Anterior cingulate cortex (tissue), 58 donors: Measurements from ENCODE around the gene POU2AF3.
"Not testable (repeated sequence)": the region's sequence is repeated elsewhere in the genome, so short reads cannot be mapped to it uniquely, and the experiment has no call there.

Experiments used
- DNase-seq, 58 donors: peaks; one replicate each; lab custom pipeline; 2025; lab: John Stamatoyannopoulos, UW

Gene POU2AF3, protein sequence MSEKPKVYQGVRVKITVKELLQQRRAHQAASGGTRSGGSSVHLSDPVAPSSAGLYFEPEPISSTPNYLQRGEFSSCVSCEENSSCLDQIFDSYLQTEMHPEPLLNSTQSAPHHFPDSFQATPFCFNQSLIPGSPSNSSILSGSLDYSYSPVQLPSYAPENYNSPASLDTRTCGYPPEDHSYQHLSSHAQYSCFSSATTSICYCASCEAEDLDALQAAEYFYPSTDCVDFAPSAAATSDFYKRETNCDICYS

DNA sequence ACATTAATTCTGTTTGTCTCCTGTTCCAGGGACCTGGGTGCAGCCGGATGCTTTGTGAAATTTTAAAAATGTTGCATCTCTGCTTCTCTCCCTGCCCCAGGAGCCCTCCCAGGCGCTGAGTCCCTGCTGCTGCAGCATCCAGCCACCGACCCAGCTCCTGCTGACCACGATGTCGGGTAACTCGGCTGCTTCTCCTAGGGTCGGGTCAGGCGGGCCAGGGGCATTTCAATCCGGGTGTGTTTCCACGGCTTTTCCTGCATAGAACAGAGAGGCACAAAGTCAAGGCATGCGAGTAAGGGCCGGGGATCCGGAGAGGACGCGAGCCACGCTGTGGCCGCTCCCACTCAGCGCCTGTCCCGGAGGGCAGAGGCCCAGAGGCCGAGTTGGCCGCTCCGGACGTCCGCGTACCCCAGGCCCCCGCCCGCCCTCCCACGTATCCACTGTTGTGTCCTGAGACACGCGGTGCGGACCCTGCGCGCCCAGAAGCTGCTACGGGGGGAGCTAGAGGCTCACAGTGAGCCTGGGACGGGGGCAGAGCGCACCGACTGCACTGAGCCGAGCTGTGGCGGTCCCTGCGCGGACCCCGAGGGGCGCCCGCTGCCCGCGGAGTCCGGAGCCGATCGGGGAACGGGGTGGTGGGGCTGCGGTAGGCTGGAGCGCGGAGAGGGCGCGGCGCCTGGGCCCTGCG, at the start of gene POU2AF3:
Gene POU2AF3 (plus strand): TSS at position 134 of the 688 bp plus-strand sequence. CDS start 36 bp downstream, at position 170.
- peak in 15 of 58 donors; percentile 7 to 67 (median 48) for DNase-seq

DNA sequence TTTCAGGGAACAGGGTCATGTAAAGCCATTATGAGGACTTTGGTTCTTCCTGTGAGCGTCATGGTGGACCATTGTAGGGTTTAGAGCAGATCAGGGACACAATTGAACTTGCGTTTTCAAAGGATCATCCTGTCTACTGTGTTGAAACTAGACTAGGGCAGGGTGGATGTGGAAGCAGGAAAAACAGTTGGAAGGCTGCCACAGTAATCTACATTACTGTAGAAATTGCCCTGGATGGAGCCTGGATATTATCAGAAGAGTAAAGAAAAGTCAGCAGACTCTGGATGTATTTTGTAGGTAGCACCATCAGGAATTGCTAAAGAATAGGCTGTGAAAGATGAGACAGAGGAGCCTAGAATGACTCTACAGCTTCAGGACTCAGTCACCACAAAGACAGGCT, 47.4 kb upstream of the POU2AF3 start:
- no peak for DNase-seq

DNA sequence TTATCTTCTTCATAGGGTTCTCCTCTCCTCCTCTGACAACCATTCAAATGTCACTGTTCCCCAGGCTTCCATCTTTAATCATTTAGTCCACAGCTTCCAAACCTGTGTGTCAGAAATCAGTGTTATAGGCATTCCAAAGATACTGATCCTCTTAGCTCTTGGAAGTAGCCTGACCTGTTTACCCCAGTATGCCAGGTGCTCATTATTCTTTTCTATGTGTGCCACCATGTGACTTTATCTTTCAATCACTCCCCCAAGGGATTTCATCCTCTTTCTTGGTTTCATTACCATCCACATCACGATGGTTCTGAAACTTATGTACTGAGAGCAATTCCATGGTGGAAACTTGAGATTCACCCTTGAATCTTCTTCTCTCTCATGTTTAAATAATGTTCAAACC, 45.2 kb upstream of the POU2AF3 start:
- no peak for DNase-seq

DNA sequence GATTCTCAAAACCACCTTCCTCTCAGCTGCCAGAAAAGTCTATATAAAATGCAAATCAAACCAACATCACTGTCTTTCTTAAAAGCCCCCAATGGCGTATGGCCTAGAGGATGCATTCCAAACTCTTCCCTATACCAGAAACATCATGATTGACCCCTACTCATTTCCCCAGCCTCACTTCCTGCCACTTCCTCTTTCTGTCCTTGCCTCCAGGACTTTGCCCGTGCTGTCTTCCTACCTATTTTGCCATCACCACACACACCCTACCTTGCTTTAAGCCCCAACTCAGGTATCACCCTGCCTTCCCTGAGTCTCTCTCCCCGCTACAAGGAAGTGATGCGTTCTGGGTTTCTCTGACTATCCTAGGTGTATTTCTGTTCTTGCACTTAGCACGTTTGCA, 44.7 kb upstream of the POU2AF3 start:
- no peak for DNase-seq

DNA sequence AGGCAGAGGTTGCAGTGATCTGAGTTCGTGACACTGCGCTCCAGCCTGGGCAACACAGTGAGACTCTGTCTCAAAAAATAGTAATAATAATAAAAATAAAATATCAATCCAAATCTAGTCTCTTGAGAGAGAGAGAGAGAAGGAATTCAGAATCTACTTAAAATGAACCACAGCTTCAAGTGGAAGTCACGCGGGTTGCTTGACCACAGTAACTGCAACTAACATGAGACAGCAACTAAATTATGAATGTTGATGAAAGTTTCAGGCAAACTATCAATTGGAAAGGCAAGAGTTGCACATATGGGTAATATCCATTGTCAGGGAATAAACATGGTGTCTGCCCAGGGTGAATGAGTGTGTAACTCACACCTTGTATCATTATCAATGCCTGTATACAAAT, 40.3 kb upstream of the POU2AF3 start:
- no peak for DNase-seq

DNA sequence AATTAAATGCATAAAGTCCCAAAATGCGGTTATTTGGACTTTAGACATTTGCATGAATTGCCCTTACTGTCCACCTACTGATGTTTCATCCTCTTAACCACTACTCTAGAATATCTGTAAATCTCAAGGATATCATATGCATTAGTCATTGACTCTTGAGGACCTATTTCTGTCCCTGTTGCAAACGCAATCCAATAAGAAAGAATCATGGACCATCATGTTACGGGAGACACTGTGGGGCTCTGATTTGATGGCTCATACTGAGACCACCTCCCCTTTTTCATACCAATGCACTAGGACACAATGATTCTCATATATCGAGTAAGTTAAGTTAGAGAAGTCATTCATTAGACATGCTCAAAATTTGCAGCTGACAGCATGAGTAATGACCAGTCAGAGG, 38.5 kb upstream of the POU2AF3 start:
- DNase-seq: no peak

DNA sequence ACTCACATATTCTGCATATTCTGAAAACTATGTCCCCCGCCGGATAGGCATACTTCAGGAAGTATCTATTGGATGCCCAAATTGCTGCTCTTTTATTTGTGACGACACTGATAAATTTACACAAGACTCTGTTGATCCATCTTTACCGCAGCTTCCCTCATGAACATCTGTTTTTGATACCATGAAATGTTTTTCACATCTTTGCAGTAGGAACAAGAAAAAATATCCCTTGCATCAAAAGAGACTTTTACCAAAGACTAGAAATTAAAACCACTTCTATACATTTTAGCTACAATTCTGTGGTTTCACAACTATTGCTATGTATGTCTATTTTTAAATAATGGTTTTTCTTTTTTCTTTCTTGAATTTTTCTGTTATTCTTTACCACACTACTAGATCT, 37.5 kb upstream of the POU2AF3 start:
- DNase-seq: no peak

DNA sequence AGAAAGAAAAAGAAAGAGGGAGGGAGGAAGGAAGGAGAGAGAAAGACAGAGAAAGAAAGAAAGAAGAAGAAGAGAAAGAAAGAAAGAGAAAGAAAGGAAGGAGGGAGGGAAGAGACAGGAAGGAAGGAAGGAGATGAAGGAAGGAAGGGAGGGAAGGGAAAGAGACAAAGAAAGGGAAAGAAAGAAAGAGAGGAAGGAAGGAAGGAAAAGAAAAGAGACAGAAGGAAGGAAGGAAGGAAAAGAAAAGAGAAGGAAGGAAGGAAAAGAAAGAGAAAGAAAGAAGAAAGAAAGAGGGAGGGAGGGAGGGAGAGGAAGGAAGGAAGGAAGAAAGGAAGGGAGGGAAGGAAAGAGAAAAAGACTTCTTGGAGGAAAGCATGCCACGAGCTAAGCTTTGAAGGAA, 33.7 kb upstream of the POU2AF3 start:
- no peak for DNase-seq

DNA sequence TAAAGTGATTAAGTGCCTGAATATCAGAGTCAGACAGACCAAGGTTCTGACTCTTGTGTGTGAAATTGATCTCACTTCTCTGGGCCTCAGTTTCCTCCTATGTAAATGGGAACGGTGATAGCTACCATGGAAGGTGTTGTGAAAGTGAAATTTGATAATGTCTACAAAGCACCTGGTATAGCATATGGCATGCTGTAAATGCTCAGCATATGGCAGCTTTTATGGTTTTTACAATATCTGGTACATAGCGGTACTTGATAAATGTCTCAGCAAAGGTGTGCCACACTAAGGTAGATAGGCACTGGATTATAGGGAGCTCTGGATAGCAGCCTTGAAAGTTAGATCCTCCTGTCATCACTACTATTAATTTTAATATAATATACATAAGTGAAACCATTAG, 32.9 kb upstream of the POU2AF3 start:
- no peak for DNase-seq

DNA sequence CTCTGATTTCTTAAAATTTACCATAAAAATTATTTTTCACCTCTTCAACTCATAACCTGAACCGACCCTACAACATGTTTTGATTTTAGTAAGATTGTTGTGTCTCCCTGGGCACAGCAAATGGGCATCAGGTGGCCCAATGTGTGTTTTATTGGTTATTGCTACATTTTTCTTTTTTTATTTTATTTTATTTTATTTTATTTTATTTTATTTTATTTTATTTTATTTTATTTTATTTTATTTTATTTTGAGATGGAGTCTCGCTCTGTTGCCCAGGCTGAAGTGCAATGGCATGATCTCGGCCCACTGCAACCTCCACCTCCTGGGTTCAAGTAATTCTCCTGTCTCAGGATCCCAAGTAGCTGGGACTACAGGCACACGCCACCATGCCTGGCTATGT, 30.0 kb upstream of the POU2AF3 start:
- DNase-seq: not testable (repeated sequence)

DNA sequence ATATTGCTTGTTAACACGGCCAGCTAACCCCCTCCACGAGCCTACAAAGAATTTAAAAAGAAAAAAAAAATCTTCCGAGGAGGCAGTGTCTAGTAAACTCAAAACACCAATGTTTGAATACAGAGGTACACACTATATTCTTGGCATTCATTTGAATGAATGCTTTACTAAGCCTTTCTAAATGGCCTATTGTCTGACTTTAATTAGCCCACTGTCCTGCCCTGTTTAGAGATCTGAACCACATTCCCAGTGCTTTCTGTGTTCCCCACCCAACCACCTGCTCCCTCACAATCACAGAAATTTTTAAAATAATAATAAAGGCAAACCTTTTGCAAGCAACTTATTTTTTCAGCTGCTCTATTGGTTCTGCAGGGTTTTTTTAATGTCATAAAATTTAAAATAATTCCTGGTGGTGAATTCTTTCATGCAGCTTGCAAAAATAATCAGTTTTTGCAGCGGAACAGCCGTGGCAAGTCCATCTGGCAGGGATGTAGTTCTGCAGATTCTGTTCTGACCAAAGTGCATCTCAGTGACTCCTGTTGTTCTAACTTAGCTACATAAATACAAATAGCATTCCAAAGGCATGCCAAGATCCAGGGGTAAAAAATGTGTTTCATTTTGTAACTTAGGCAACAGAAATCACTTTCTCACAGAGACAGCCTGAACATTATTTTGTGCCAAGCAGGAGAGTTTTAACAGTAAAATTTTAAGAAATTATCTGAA, 29.0 kb upstream of the POU2AF3 start:
- DNase-seq: peak in 6 of 58 donors; percentile 6 to 61 (median 10)

DNA sequence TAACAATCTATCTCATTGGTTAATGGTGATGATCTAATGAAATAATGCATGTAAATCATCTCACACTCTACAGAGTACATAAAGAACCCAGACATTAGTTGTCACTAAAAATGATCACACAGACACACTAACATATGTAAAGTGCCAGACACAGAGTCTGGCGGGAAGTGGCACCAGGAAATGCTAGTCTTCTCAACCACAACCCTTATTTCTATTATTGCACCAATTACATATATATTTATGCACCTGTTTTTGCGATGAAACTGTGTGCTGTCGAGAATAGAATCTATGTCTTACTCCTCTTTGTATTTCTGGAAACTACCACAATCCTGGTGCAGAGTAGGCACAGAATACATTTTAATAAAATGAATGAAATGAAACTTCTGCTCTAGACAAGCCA, 25.9 kb upstream of the POU2AF3 start:
- DNase-seq: no peak

DNA sequence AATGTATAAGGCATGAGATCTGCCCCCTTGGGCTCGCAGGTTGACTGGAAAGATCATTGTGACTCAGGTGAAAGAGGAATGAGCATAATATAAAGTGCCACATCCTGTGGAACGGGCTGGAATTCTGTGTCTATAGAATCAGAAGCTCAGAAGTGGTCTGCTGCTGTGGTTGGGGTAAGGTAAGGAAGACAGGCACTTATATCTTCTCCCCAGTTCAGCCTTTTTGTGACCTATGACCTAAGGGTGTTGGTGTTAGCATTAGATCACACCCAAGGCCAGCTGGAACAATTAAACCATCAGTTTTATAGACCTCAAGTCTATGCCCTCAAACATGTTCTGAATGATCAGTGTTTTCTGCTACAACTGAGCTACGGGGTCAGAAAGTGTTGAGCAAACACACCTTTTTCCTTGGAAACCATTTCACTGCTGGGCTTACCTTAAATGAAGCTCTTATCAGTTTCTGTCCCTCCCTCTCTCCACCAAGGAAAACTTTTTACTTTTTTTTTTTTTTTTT, 15.7 kb upstream of the POU2AF3 start:
- no peak for DNase-seq

DNA sequence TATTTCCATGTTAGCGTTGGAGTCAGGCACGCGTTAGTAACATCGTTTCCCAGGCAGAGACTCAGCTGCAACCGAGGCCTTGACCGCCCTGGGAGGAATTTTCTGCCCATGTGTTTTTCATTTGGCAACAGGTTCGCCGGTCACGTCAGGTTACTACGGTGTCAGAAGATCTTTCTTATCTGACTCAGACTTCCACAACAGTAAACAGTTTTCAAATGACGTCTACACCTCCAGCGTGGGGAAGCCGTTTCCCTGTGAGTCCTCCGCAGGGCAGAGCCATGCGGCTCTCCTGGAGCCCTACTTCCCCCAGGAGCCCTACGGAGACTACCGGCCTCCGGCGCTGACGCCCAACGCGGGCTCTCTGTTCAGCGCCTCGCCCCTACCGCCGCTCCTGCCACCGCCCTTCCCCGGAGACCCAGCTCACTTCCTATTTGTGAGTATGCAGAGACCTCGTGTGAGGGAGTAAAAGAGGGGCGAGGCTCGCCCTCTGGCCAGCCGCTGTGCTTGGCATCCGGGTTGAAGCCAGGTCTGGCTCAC, 14.3 kb upstream of the POU2AF3 start:
- DNase-seq: no peak

DNA sequence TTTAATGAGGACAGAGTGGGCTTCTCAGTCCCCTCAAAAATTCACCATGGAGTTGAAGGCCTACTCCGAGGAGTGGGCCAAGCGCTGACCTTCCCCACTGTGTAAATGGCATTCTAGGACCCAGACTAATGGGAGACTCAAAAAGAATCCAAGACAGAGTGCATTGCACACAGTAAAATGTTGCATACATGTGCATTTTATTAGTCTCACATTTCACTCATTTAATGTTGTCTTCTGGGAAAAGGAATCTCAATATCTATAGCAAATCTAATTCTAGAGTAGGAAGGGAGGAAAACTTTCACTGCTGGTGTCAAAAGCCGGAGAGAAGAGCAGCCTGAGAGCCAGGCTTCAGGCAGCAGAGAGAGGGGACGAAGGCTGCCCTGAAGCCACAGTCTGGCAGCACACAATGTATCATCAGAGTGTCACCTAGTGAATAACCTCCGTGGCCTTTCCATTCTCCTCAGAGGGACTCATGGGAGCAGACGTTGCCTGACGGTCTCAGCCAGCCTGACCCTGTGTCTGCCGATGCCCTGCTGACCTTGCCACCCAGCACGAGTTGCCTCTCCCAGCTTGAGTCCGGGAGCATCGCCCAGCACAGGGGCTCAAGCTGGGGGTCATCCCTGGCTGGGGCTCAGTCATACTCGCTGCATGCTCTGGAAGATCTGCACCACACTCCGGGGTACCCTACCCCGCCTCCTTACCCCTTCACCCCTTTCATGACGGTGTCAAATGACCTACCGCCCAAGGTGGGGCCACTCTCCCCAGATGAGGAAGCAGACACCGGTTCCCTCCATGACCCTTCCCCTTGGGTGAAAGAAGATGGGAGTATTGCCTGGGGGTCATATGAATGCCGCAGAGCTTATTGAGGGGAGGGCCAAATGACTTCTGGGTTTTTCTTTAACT, 12.9 kb upstream of the POU2AF3 start:
- no peak for DNase-seq

DNA sequence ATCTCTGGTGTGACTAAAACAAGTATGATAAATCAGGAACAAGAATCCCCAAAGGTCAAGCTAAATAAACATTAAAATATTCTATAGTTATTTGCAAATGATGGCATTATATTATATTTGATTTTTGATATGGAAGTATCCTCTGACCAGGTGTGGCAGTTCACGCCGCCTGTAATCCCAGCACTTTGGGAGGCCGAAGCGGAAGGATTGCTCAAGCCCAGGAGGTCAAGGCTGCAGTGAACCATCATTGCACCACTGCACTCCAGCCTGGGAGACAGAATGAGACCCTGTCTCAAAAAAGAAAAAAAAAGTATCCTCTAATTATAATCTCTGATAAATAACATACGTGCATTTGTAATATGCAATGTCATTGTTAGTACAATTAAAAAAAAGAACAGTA, 6.6 kb upstream of the POU2AF3 start:
- no peak for DNase-seq

DNA sequence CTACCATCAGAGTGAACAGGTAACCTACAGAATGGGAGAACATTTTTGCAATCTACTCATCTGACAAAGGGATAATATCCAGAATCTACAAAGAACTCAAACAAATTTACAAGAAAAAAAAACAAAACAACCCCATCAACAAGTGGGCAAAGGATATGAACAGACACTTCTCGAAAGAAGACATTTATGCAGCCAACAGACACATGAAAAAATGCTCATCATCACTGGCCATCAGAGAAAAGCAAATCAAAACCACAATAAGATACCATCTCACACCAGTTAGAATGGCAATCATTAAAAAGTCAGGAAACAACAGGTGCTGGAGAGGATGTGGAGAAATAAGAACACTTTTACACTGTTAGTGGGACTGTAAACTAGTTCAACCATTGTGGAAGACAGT, 5.9 kb upstream of the POU2AF3 start:
- DNase-seq: not testable (repeated sequence)

DNA sequence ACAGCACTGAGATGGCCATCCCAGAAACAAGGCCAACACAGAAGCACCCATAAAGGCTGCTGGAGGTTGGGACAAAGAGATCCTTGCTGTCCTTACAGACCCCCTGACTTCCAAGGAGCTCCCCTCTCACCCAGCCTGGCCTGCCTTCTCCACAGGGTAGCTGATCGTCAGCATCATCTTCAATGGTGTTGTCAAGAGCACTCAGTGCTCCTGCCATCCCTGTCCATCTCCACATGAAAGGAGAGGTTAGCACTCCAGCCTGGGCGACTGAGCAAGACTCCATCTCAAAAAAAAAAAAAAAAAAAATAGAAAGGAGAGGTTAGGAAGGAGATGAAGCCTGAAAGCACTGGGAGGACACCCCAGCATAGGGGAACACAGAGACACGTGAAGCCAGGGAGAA, 2.1 kb upstream of the POU2AF3 start:
- DNase-seq: no peak

DNA sequence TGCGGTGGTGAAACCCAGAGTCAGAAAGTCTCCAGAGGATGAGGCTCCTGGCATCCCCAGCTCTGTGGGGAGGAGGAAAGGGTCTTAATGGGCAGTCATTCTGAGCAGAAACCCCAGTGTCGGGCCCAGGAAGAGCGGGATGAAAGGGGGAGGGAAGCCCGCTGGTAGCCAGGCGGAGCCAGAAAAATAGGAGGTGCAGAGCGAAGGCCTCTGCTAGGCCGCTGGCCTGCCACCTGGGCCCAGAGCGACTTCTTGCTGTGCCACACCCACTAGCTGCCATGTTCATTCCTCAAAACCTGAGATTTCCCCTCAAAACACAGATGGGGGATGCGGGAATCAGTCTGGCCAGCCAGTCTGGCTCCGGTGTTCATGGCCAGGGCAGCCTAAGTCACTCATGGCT, 650 bp upstream of the POU2AF3 start:
- no peak for DNase-seq
